DMS153 treated with DMSO at 0.1 percent for 48 hours (cell line): ENCODE results near the gene ST6GALNAC4.
"Not testable (repeated sequence)": the region's sequence is repeated elsewhere in the genome, so short reads cannot be mapped to it uniquely, and the experiment has no call there.

Experiments used
- DNase-seq: peaks from one replicate; lab custom pipeline; 2025; ENCODE audit not compliant: unreplicated experiment; lab: John Stamatoyannopoulos, UW

ST6GALNAC4 gene

DNA sequence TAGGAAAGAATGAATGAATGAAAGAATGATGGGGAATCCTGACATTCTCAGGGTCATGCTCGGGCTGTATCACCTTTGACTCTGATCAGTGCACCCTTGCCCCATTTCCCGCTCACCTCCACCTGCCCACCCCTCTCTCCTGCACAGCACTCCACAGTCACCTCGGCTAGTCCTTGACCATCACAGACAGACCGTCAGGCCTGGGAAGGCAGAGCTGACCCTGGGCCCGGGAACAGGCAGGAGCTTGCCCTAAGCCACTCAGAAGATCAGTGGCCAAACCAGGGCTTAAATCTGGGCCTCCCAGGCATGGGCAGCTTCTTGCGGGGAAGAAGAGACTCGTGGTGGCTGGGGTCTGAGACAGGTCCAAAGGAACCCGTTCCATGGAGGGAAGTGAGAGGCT is 21.0 kb downstream of the ST6GALNAC4 start:
- no peak for DNase-seq

DNA sequence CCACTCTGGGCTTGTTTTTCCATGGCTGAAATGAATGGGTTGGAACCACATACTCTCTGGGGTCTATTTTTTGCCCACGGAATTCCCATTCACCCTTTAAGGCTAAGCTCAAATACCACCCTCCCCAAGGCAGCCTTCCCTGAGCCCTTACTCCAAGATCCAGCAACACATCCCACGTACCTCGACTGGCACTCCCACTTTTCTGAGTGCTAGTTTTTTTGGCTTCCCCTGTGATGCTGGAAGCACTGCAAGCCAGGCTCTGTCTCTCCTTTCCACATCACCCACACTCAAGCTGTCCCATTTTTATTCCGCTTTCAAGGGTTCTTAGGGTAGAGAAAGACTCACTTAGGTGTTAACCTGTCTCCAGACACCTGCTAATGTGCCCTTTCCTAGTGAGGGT is 23.4 kb downstream of the ST6GALNAC4 start:
- no peak for DNase-seq

DNA sequence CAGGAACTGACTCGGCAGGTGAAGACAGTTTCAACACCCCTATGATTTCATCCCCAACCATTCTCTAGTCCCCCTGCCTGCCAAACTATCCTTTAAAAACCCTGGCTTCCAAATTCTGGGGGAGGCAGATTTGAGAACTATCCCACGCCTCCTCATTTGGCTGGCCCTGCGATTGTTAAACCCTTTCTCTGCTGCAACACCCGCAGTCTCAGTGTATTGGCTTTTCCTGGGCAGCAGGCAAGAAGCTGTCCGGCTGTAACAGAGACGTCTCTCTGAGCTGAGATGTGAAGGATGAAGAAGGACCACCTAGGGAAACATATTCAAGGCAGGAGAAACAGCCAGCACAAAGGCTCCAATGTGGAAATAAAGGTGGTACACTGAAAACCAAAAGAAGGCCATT is 24.0 kb downstream of the ST6GALNAC4 start:
- no peak for DNase-seq

DNA sequence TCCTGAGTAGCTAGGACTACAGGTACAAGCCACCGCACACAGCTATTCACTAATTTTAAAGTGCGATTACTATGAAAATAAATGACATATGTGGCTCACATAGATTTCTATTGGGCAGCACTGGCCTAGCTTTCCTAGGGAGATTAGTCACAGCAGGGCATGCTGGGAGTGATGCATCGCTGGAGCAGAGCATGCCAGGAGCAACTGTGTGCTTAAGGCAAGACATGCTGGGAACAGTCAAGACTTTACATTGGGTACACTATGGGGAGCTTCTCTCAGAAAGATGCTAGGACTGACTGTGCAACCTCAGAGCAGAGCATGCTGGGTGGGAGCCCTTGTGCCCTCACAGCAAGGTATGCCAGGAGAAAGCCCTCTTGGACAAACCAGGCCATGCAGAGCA is 26.8 kb downstream of the ST6GALNAC4 start:
- no peak for DNase-seq

DNA sequence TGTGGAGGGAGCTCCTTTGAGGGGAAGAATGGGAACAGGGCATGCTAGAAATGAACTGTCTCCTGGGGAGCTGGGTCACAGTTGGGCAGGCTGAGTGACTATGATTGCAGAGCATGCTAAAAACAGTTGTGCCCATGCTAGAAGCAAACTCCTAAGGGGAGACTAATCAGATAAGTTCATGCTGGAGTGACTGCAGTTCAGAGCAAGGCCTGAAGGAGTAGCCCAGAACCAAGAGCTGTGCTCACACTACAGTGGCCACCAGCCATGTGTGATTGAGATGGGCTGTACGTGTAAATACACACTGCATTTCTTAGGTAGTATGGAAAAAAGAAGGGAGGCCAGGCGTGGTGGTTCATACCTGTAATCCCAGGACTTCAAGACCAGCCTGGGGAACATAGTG is 29.0 kb downstream of the ST6GALNAC4 start:
- no peak for DNase-seq

DNA sequence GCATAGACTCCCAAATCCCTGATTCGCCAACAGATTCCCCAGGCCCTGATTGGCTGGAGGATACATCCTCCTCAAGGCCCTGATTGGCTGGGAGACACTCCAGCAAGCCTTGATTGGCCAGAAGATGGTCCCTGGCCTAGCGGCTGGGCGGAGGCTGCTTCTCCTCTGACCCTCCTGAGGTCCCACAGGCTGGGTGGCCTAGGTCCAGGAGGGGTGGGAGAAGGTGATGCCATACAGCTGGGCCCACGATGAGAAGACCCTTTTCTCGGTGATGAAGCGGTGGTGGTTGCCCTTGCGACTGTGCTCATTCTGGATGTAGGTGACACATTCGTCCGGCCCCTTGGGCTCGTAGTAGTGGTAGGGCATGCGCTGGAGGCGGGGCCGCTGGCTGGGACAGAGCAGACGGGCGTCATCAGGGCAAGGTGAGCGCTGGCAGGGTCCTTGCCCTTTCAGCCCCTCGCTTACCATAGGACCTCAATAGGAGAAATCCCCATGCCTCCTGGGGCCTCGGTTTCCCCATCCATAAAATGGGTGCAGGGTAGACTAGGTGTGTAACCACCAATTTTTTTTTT is 30.4 kb downstream of the ST6GALNAC4 start:
- DNase-seq, result no peak

DNA sequence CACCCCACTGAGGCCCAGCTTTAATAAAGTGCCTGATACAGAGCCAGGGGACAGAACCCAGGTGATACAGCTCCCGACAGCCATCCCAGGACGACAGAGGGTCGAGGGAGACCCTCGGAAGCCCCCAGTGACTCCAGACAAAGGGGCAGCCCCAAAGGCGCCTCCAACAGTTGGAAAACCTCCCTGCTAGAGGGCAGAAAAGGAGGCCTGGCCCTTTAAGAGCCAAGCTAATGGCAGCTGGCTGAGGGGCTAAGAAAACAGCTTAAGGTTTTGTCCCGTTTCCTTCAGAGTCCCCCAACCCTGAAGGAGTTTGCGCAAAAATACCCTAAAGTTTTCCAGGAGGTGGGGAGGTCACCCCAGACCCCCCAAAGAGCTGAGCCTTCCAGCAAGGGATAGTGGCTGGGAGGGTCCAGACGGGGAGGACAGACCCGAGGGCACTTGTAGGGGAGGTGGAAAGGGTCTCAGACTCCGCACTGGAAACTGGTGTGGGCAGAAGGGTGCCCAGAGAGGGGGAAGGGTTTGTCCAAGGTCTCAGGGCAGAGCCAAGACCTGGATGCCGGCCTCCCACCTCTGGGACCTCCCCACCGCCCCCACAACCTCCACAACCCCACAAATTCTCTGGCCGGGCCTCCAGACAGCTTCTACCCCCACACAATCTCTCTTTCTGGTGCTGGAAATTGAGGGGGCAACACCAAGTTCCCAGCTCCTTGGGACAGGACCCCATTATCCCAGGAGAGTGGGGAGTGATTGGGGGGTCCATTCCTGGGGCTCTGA is 31.1 kb downstream of the ST6GALNAC4 start:
- no peak for DNase-seq

DNA sequence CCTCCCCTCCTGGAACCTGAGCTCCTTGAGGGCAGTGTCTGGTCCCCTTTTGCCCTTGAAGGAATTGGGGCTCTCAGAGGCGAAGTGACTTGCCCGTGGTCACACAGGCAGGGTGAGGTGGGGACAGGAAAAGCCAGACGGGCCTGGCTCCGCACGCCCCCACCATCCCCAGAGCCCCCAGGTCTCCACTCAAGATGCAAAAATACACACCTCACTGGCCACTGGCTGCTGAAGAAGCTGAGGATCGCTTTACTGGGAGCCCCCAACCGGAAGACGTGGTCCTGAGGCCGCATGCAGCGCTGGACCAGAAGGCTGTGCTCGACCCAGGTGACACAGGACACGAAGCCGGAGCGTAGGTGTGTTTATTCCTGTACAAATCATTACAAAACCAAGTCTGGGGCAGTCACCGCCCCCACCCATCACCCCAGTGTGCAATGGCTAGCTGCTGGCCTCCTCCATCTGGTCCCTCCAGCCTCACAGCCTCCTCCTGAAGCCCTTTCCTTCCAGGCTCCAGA is 31.8 kb downstream of the ST6GALNAC4 start:
- DNase-seq, result no peak

DNA sequence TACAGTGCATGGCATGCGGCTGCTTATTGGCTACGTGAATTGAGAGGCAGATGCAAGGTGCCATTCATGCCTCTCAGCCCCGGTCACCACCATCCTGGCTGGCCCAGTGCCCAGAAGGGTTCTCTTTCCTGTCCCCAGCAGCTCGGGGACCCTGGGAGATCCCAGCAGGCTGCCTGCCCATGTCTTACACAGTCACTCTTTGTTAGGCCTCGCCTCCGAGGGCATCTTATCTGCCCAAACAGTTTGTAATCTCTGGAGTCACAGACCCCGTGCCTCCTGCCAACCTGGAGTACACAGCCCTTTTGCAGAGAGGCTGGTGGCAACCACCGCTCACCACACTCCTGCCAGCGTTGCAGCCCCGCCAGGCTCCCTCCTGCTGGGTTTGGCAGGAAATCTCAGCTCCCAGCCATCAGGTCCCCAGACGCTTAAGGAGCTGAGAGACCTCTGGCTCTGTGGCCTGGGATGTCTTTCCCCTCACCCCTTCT is 32.4 kb downstream of the ST6GALNAC4 start:
- peak; percentile 52 for DNase-seq

DNA sequence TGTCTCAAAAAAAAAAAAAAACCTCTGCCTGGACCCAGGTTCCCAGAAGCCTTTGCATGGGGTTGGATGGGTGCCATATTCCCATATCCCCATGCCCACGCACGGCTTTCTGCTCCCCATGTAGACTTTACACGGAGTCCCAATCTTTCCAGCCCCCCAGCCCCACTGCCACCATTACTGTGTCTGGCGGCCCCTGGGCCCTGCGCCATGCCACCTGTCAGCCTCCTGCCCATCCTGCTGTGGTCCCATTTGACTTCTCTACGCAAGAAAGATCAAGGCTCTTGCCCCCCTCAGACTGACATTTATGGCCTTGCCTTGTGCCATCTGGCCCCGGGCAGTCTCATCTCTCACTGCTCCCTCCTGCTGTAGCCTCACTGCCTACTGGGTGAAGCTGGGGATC is 32.9 kb downstream of the ST6GALNAC4 start:
- DNase-seq, result no peak

DNA sequence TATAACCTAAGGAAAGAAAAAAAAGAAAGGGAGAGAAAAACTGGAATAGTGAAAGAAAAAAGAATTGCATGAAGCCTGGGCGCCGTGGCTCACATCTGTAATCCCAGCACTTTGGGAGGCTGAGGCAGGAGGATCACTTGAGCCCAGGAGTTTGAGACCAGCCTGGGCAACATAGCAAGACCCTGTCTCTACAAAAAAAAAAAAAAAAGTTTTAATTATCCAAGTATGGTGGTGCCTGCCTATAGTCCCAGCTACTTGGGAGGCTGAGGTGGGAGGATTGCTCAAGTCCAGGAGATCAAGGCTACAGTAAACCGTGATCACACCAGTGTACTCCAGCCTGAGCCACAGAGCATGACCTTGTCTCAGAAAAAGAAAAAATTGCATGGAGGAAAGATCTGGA is 35.1 kb downstream of the ST6GALNAC4 start:
- not testable (repeated sequence) for DNase-seq

DNA sequence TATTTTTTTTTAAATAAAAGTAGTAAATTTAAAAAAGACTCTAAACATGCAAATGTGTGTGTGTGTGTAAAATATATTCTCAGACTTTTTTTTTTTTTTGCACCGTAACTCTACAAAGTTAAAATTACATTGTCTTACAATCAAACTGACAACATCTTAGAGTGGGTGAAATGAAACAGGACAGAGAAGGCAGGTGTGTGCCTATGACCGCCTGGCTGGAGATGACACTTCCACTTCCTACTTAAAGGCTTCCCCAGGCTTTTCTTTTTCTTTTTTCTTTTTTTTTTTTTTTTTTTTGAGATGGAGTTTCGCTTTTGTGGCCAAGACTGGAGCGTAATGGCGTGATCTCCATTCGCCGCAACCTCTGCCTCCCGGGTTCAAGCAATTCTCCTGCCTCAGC is 36.7 kb downstream of the ST6GALNAC4 start:
- no peak for DNase-seq

DNA sequence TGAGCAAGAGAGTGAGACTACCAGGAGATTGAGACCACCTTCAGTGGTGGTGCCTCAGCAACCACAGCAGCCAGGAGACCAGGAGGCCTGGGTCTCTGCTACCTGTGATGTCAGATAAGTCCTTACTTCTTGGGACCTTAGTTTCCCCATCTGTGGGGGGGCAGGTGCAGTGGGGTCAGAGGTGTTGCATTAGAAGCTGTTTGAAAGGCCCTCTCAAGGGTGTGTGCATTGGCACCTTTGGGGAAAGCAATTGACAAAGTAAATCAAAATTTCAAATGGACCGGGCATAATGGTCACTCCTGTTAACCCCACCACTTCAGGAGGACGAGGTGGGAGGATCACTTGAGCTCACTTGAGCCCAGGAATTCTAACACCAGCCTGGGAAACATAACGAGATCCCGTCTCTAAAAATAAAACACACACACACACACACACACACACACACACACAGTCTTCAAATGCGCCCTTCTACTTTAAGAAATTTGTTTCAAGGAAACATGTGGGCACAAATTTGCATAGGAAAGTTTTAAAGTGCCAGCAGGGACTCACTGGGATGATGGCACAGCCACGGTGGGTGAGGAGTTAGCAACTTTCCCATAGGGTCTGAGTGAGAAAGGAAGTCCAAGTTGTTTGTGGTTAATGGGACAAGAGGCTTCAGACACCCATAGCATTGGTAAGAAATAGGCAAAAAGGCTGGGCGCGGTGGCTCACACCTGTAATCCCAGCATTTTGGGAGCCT is 38.0 kb downstream of the ST6GALNAC4 start:
- DNase-seq, result no peak

DNA sequence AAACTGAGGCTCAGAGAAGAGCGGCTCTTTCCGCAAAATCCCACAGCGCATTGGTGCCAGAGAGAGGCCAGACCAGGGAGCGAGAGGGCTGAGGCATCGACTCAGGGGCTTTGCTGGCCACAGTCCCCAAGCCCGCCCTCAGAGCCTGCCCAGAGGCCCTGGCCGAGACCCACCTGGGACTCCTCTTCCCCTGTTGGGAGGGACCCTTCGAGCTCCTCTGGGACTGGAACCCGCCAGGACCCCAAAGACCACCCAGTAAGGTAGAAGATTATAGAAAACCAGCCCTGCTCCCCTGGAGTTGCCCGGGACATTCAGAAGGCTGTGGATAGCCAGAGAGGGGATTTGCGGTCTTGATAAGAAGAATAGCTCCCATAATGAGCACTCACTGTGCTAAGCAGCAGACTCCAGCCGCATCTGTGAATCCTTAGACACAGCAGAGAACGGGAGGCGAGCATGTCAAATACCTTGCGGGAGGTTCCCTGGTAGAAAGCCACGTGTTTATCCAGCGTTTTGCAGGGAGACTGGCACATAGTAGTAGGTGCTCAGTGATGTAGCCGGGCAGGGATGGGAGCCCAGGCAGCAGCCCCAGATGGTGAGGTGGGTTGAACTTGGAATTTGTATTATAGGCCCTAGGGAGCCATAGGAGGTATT is 38.7 kb downstream of the ST6GALNAC4 start:
- DNase-seq, result no peak

DNA sequence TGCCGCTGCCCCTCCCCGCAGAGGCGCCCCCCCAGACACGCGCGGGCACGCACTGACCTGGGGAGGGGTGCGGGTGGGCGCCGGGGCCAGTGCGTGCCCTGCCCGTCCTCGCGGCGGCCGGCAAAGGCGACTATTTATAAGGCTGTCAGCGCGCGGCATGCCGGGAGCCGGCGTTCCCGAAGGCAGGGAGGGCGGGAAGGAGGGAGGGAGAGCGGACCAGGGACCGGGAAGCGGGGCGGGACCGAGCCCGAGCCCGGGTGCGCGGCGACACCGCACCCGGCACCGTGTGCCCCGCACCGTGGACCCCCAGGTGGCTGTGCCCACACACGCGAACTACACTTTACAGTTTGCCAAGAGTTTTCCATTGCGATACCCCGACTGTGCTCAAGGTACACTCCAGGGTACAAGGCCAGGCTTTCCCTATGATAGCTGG is 39.3 kb downstream of the ST6GALNAC4 start, which contains the start of gene AK1:
Gene AK1, minus strand, starts transcription at position 110 of the 433 bp plus-strand sequence. CDS start 3,058 bp downstream, outside the sequence.
- no peak for DNase-seq

DNA sequence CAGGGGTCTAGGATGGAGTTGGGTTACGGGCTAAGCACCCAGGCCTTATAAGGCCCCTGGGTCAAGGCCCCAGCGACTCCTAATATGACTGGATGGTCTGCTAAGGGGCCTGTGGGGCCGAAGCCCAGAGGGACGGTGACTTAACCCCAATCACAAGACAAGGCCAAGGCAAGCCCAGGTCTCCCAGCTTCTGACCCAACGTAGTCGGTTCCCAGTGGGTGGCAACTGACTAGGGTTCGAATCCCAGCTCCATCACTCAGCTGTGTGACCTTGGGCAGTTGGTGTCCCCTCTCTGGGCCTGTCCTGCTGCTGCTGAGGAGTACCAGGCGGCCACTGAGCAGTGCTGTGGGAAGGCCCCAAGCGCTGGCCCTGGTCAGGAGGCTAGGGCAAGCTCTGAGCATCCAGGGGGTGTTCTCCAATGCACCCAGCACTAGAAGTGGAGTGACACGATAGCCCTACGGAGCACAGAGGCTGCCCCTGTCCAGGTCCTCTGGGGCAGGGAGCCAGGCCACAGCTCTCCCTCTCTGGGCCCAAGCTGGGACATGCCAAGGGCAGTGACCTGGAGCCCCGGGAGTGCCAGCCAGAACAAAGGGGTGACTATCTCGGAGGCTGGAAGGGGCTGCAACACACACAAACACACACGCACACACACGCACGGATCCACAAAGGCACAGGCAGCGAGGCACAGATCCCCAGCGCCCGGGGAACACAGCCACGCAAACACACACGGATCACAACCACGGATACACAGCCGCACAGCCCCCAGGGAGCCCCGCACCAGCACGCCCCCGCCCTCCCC is 39.9 kb downstream of the ST6GALNAC4 start:
- no peak for DNase-seq

DNA sequence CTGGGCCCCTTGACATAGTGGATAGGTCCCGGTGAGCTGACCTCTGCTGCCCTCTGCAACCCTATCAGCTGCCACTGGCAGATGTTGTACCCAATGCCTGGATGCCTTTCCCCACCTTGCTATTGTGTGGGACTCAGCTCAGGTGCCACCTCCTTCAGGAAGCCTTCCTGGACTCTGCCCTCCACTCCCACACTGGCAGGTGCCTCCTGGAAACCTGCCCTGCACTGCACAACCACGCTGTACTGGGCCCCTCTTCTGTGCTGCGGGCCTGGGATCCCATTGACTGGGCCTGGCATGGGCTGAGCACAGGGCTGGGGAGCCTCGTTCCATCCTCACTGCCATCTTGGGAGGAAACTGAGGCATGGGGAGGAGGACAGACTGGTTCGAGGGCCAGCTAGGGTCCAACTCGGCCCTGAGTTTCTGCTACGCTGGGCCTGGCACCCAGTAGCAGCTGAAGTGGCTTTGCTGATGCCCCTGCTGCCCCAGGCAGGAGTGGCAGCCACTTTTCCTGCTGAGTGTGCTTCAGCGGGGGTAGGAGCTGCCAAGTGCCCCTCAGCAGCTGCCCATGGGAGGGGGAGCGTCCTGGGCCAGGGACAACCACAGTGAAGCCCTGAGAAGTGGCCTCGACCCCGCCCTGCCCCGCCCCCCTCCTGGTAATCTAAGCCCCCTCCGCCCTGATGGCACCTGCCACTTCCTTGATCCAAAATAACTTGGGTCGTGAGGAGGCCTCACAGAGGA is 40.6 kb downstream of the ST6GALNAC4 start:
- no peak for DNase-seq

DNA sequence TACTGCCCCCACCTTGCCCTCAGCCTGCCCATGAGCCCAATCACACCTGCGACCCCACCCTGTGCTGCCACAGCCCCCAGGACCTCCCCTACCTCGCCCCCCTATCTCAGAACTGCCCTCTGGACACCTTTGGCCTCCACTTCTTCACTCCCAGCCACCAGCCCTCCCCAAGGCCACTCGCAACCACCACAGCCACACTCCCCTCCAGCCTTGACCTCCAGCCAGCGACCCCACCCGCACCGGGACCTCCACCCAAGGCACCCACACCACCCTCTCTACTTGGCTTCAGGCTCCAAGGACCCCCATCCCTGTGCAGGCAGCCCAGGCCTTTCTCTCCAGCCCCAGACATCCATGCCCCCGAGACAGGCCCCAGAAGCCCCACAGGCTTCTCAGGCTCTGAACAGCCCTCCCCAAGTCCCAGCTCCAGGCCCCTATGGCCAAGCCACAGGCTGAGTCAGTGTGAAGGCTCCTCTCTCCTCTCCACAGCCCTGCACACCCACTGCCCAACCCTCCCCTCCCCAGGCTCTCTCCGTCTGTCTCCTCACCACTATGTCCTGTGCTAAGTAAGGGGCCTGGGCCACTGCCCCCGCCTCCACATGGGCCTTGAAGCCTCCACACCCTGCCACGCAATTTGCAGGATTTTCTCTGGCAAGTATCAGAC is 41.4 kb downstream of the ST6GALNAC4 start:
- no peak for DNase-seq
